NCI-H146 (cell line): ENCODE measurements around the gene CORO2B.

Experiments used
- DNase-seq: peaks from one replicate; lab custom pipeline; 2025; lab: John Stamatoyannopoulos, UW

Gene CORO2B

DNA sequence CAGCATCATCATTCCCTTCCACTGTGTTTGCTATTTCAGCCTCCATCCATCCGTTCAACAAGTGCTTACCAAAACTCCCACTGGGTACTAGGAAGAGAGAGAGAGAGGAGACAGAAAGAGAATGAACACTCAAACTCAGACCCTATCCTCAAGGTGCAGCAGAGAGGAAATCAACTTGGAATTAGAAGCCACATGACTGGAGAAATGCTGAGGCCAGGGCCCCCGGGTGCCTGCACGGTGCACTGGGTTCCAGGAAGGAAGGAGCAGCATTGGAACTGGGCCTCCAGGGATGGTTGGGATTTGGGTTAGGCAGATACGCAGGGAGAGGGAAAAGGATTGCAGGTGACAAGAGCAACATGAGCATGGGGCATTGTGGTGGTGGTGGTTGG lies 30.0 kb downstream of the CORO2B start:
- no peak for DNase-seq

- no peak for DNase-seq
These were observed 30.8 kb downstream of the CORO2B start for GRCh38 chr15:68609629-68610028.

GRCh38 chr15:68610825-68611224 lies 32.0 kb downstream of the CORO2B start:
- DNase-seq, result no peak

DNA sequence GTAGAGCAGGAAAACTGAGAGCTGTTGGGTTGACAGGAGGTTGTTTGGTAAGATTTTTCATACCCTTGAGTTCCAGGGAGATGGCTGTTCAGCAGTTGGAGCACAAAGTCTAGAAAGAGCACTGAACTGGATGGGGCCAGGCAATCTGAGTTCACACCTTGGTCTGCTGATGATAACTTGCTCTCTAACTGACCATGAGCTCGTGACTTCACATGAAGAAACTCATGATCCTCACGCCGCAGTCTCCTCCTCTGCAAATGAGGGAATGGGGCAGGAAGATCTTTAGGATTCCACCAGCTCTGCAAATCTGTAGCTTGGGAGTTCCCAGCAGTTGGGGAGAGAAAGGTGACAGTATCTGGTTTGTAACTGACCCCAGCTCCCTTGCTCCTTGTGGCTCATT lies 33.7 kb downstream of the CORO2B start:
- DNase-seq, result no peak

GRCh38 chr15:68612979-68613740 lies 34.4 kb downstream of the CORO2B start:
- no peak for DNase-seq

- no peak for DNase-seq
These were observed 35.7 kb downstream of the CORO2B start for GRCh38 chr15:68614286-68615035.

DNA sequence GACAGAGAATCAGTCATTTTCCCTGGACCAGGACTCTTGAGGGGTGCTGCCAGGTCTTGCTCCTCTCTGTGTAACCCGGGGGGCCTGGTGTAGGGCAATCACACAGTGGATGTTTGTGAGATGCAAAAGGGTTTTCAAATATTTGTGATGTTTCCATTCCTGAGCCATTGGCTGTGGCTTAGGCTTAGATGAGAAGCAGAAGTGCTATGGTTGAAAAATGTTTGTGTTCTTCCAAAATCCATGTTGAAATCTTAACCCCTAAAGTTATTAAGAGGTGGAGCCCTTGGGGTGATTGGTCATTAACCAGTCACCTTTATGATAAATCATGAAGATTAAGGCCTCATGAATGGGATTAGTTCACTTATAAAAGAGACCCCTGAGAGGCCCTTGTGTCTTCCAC lies 36.5 kb downstream of the CORO2B start:
- no peak for DNase-seq

GRCh38 chr15:68615811-68616210 lies 37.0 kb downstream of the CORO2B start:
- no peak for DNase-seq

- DNase-seq, result no peak
These were observed 37.6 kb downstream of the CORO2B start for GRCh38 chr15:68616397-68616796.

DNA sequence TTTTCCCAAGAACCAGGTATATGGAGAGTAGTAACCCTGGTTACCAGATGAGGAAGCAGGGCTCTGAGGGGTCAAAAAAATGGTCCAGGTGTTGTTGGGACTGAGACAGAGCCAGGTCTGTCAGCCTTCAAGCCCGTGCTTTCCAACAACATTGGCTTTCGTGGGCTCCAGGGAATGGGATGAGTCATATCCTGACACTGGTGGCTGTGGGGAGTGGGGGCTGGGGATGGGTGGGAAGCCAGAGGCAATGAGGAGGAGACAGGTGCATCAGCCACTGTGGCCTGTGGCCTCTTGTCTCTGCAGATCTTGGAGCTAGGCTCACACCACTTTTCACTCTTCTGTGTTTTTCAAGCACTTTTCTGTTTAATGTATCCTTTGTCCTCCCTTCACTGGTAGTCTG lies 38.2 kb downstream of the CORO2B start:
- DNase-seq, result no peak

DNA sequence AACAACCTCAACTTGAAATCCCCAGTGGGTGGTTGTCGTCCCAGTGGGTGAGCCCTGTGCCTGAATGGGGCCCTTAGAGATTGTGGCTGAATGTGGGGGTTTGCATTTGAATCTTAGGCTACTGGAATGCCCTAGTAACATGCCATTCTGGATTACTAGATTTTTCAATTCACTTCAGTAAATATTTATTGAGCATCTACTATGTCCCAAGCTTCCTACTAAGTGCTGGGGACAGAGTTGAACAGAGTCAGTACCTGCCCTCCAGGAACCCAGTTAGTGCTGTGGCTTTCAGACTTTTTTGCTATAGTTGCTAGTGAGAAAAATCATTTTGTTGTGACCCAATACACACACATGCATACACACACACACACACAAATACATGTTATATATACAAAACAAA lies 39.0 kb downstream of the CORO2B start:
- DNase-seq, result no peak

- no peak for DNase-seq
These were observed 39.6 kb downstream of the CORO2B start for GRCh38 chr15:68618394-68618793.

DNA sequence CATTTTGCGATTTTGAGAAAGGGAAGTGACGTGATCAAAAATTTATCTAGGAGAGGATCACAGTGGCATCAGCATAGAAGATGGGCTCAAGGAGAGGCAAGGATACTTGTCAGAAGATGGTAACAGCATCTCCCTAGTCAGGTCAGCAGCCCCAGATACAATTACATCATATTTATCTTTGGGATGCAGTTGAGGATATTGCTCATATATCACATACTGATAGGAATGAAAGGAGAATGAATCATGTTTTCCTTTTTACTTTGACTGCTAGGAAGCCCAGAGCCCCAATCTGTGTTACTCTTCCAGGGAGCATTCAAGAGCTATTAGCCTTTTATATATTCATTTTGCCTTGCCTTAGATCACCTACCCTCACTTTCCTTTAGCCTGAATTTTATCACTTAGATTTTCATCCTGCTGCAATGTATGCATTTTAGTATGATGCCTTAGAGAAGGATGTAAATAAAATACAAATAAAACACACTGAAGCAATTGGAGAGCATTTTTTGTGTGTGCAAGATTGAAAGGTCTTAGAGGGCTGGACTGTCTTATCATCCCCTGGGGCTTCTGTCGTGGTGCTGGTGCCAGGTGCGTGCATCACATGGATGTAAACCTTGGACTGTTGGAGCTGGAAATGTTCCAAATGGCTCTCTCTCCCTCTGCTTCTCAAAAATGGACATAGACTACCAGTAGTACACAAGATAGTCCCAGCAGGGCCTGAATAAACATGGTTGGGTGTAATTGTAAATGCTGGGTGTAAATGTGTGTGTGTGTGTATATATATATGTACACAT lies 40.3 kb downstream of the CORO2B start:
- DNase-seq, result peak; percentile 57

GRCh38 chr15:68620721-68621527 lies 42.1 kb downstream of the CORO2B start:
- DNase-seq, result no peak

GRCh38 chr15:68621535-68621934 lies 42.7 kb downstream of the CORO2B start:
- no peak for DNase-seq

- DNase-seq, result no peak
These were observed 44.6 kb downstream of the CORO2B start for GRCh38 chr15:68623301-68623892.

- DNase-seq, result no peak
These were observed 47.1 kb downstream of the CORO2B start for GRCh38 chr15:68625853-68626252.

DNA sequence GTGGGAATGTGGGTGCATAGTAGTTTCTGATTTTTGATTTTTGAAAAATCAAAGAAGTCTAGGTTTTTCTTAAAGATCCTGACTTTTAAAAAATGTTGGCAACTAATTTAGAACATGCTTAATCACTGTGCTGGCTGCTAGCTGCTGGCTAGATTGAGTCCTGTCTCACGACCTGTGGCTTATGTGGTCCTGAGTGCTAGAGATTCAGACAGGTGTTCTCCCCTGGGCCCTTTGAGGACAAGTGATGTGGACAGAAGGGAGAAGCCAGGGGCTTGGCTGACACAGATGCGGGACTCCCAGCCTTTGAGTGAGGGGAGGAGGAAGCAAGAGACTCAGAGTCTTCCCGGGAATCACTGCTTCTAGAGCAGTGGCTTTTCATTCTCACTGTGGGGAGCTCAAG lies 47.5 kb downstream of the CORO2B start:
- DNase-seq, result no peak

GRCh38 chr15:68626739-68627138 lies 47.9 kb downstream of the CORO2B start:
- no peak for DNase-seq

- DNase-seq, result no peak
These were observed 48.7 kb downstream of the CORO2B start for GRCh38 chr15:68627476-68627875.

- no peak for DNase-seq
These were observed 49.2 kb downstream of the CORO2B start for GRCh38 chr15:68627995-68628394.
